Activated CD8-positive, alpha-beta memory T cell treated with anti-CD3 and anti-CD28 coated beads, Interleukin-2, amount 50 U/mL, for 48 hours (primary cell): ENCODE measurements around the gene LGALS1.

Experiments used
- DNase-seq: peaks from one replicate; pipeline ENCODE4 v3.0.0-alpha.2; 2020

The LGALS1 gene

GRCh38 chr22:37728620-37729019 is 53.2 kb downstream of the LGALS1 start:
- no peak for DNase-seq
